OCI-LY1 (cell line): ENCODE data around the gene MARVELD2.
"Not testable (repeated sequence)": the region's sequence is repeated elsewhere in the genome, so short reads cannot be mapped to it uniquely, and the experiment has no call there.

ENCODE experiments used
- H2AFZ ChIP-seq: fragments of 200-600 bp; sonication (generic), shearing (Covaris generic); 2 replicates; pipeline ENCODE4 v1.6.0; 2014; ENCODE audit warnings: antibody characterized with exemption, mild to moderate bottlenecking, low read length
- H3F3A ChIP-seq: fragments of 200-600 bp; sonication (generic), shearing (Covaris generic); 2 replicates; pipeline ENCODE4 v1.6.0; 2014; ENCODE audit warnings: mild to moderate bottlenecking, antibody characterized with exemption, low read length, moderate library complexity; ENCODE audit not compliant: insufficient read depth
- H3K27ac ChIP-seq: fragments of 200-600 bp; sonication (generic); 2 replicates; pipeline ENCODE4 v1.5.1; 2014; ENCODE audit warnings: low read length, mixed run types, mild to moderate bottlenecking, low read depth; ENCODE audit not compliant: poor library complexity, severe bottlenecking
- H3K27me3 ChIP-seq: fragments of 200-600 bp; sonication (generic); 2 replicates; pipeline ENCODE4 v1.6.0; 2014; ENCODE audit warnings: antibody characterized with exemption, mild to moderate bottlenecking, low read length, moderate library complexity; ENCODE audit not compliant: insufficient read depth
- H3K36me3 ChIP-seq: fragments of 200-600 bp; sonication (generic); 2 replicates; pipeline ENCODE4 v1.6.1; 2014; ENCODE audit warnings: mild to moderate bottlenecking, antibody characterized with exemption, low read length, moderate library complexity, mixed read lengths; ENCODE audit not compliant: insufficient read depth
- H3K4me1 ChIP-seq: fragments of 200-600 bp; sonication (generic); 2 replicates; pipeline ENCODE4 v1.5.1; 2014; ENCODE audit warnings: mild to moderate bottlenecking, low read length, moderate library complexity; ENCODE audit not compliant: insufficient read depth, severe bottlenecking
- H3K4me2 ChIP-seq: fragments of 200-600 bp; sonication (generic), shearing (Covaris generic); 2 replicates; pipeline ENCODE4 v1.6.1; 2014; ENCODE audit warnings: low read length
- H3K4me3 ChIP-seq: fragments of 200-600 bp; sonication (generic); 2 replicates; pipeline ENCODE4 v1.5.1; 2014; ENCODE audit warnings: low read length, low read depth, mild to moderate bottlenecking, mixed read lengths; ENCODE audit not compliant: poor library complexity, severe bottlenecking
- H3K79me2 ChIP-seq: fragments of 200-600 bp; shearing (Covaris generic); 2 replicates; pipeline ENCODE4 v1.6.1; 2016; ENCODE audit warnings: mixed run types, low read length, mixed read lengths; ENCODE audit not compliant: insufficient read depth
- H3K9ac ChIP-seq: fragments of 200-600 bp; sonication (generic), shearing (Covaris generic); 2 replicates; pipeline ENCODE4 v1.6.1; 2014; ENCODE audit warnings: mild to moderate bottlenecking, low read length, mixed read lengths
- H3K9me2 ChIP-seq: fragments of 200-600 bp; sonication (generic), shearing (Covaris generic); 2 replicates; pipeline ENCODE4 v1.6.1; 2014; ENCODE audit warnings: low read depth, mild to moderate bottlenecking, low read length, mixed read lengths
- H3K9me3 ChIP-seq: fragments of 200-600 bp; shearing (Covaris generic); 2 replicates; pipeline ENCODE4 v1.6.1; 2014; ENCODE audit warnings: low read length, mixed read lengths
- H4K20me1 ChIP-seq: fragments of 200-600 bp; sonication (generic), shearing (Covaris generic); 2 replicates; pipeline ENCODE4 v1.6.0; 2016; ENCODE audit warnings: mild to moderate bottlenecking, low read length; ENCODE audit not compliant: insufficient read depth
- CTCF ChIP-seq: fragments of 200-600 bp; sonication (generic), shearing (Covaris generic); IDR thresholded peaks from 2 replicates; pipeline ENCODE4 v1.5.1; 2017; ENCODE audit warnings: mild to moderate bottlenecking, antibody characterized with exemption, low read length, moderate library complexity, mixed read lengths
- EZH2 ChIP-seq: fragments of 200-600 bp; sonication (generic), shearing (Covaris generic); IDR thresholded peaks from 2 replicates; pipeline ENCODE4 v1.8.0; 2017; ENCODE audit warnings: borderline replicate concordance, mixed run types, mild to moderate bottlenecking, antibody characterized with exemption, low read length, moderate library complexity, mixed read lengths

MARVELD2 gene

GRCh38 chr5:69368458-69369339, 46.2 kb upstream of the MARVELD2 start:
- no peak overlapping the region for H2AFZ ChIP-seq

GRCh38 chr5:69369340-69370121, 45.4 kb upstream of the MARVELD2 start, which contains the start of the genes AK6, RAD17 and TAF9:
AK6 (minus strand) TSS chr5:69369520; CDS start chr5:69369490, 30 bp downstream.
RAD17 (plus strand) TSS chr5:69369818; CDS start chr5:69372209, 2,391 bp downstream.
TAF9 (minus strand) TSS chr5:69369520; CDS start chr5:69365737, 3,783 bp downstream.
- Histone ChIP-seq H3K79me2 (peaks cover 72% of the 10 kb centered on the region), H3K4me1 (peaks cover 63% of the 10 kb centered on the region), H4K20me1 (no peaks in the 10 kb centered on the region), H3F3A (no peaks in the 10 kb centered on the region), H3K36me3 (peaks cover 33% of the 10 kb centered on the region), H3K4me3 (peak within 1 kb of the TSS; percentile 91), H3K27ac (peak within 1 kb of the TSS; percentile 77), H3K9me2 (no peaks in the 10 kb centered on the region), H3K9me3 (no peaks in the 10 kb centered on the region), H3K27me3 (no peaks in the 10 kb centered on the region), H3K4me2 (peak within 1 kb of the TSS; percentile 100), H2AFZ (no peak within 1 kb of the TSS; the same call in 1 of the 2 replicates), H3K9ac (peak within 1 kb of the TSS; percentile 94)
- TF ChIP-seq EZH2 (no peak), CTCF (no peak)

More at GRCh38 chr5:69368458-69369339, 46.2 kb upstream of the MARVELD2 start:
- Histone ChIP-seq H3K4me2 (peak overlapping the region; percentile 100), H4K20me1 (no peaks in the 10 kb centered on the region), H3K4me1 (peaks cover 57% of the 10 kb centered on the region), H3F3A (no peaks in the 10 kb centered on the region), H3K9me3 (no peaks in the 10 kb centered on the region), H3K9me2 (no peaks in the 10 kb centered on the region), H3K4me3 (peak overlapping the region; percentile 91), H3K79me2 (peaks cover 77% of the 10 kb centered on the region), H3K27ac (peak overlapping the region; percentile 77), H3K27me3 (no peaks in the 10 kb centered on the region), H3K9ac (peak overlapping the region; percentile 94), H3K36me3 (peaks cover 34% of the 10 kb centered on the region)
- TF ChIP-seq CTCF (no peak), EZH2 (no peak)

- not testable (repeated sequence) for H3K9me2 ChIP-seq, H3F3A ChIP-seq, H3K27me3 ChIP-seq, H4K20me1 ChIP-seq, H2AFZ ChIP-seq, H3K9me3 ChIP-seq
- Histone ChIP-seq H3K4me3 (peak overlapping the region; percentile 91), H3K79me2 (peaks cover 64% of the 10 kb centered on the region), H3K4me2 (peak overlapping the region; percentile 100), H3K9ac (peak overlapping the region; percentile 94), H3K36me3 (peaks cover 32% of the 10 kb centered on the region), H3K4me1 (peaks cover 66% of the 10 kb centered on the region), H3K27ac (peak overlapping the region; percentile 77)
Observed at GRCh38 chr5:69370335-69370734, 44.6 kb upstream of the MARVELD2 start.
